H4 (cell line): ENCODE measurements around the gene CCNY. TPM values are rescaled to one million over a fixed set of nuclear protein-coding genes. Genes with fewer than 3 reads are reported as not detected.

ENCODE experiments used
- DNase-seq: peaks from one replicate; pipeline ENCODE4 v3.0.0-alpha.2; 2015; ENCODE audit warnings: low spot score
- total RNA-seq: library from RNA; depleted of rRNA; stranded (reverse); fragments of >200 nt; shearing (Covaris generic); gene quantifications from 2 replicates; pipeline ENCODE4 v1.2.3, GENCODE V29; 2014

The CCNY gene
- total RNA-seq, 1 experiment from 2014 or later: 37.6 TPM

DNA sequence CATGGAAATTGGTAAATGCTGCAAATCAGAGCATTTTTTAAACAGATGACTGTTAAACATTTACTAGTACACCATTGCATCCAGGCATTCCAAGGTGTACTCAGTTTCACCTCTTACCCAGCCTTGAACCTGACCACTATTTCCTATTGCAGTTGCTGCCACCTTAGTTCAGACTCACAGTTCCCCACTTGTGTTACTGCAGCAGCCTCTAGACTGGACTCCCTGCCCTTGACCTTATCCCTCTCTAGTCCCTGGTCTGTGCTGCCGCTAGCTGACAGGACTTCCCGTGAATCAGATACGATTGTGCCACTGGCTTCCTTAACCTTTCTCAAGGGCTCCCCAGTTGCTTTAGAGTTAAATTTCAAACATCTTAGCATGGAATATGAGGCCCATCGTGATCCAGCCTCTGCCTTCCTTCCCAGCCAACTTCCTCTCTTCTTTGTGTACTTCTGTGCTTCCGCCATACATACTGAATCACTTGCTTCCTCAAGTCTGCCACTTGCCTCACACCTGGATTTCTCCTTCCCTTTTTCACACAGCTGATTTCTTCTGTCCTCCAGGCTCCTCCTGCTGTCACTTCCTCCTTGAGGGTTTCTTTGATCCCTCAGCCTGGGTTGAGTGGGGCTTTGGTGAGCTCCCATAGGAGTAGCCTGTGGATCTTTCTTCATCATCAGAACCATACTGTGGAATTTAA, 150.1 kb downstream of the CCNY start:
- DNase-seq: no peak

GRCh38 chr10:35487336-35488034, 151.2 kb downstream of the CCNY start:
- no peak for DNase-seq

DNA sequence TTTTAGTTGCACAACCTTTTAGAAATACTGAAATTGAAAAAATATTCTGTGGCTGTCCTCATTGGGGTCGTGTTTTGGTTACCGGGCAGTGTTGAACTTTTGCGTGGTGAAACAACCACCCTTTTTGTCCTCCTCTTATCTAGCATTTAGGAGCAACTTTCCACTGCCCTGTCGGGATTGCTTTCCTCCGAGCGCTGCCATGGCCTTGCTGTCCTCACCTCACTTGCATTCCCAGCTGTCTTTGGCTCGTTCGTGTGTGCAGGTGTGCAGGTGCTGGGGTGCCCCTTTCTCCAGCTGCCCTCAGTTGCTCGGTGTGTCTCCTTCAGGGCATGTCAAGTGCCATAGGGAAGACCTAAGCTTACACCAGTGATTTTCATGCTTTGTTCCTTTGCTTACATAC, 151.9 kb downstream of the CCNY start:
- DNase-seq: no peak

- no peak for DNase-seq
These were observed 156.3 kb downstream of the CCNY start for GRCh38 chr10:35492386-35493195.

DNA sequence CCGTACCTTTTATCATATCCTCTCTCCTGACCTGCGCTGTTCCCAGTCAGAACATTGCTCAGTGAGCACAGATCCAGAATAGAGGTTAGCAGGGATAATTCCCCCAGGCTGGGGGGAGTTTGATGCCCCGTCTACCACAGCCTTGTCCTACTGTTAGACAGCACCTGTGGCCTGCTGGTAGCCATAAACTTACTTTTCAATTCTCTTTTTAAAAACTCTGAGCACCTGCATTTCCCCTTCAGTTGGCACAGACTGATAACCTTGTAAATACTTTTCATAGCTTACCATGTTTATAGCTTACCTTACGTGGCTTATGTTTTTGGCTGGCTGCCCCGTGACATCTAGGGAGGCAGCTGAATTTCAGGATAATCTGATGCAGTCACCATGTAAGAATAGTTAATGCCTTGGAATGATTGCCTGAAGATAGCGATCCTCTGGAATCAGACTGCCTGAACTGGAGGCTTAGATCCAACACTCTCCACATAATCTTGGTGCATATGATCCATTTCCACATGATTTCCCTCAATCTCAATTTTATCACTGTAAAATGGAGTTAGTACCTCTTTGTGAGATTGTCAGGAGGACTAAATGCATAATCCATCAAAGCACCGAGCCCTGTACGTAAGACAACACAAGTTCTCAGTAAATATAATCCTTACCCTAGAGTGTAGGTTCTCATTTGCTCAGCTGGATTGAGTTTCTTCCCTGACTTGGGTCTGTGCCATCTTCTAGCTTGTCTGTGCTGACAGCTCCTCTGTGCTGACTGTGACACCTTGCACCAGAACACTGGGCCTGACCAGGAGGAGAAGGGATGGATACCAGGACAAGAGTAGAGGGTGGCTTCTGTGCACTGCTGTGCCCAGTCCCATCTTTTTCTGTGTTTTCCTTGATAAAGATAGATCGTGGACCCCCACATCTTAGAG, 157.1 kb downstream of the CCNY start:
- no peak for DNase-seq

DNA sequence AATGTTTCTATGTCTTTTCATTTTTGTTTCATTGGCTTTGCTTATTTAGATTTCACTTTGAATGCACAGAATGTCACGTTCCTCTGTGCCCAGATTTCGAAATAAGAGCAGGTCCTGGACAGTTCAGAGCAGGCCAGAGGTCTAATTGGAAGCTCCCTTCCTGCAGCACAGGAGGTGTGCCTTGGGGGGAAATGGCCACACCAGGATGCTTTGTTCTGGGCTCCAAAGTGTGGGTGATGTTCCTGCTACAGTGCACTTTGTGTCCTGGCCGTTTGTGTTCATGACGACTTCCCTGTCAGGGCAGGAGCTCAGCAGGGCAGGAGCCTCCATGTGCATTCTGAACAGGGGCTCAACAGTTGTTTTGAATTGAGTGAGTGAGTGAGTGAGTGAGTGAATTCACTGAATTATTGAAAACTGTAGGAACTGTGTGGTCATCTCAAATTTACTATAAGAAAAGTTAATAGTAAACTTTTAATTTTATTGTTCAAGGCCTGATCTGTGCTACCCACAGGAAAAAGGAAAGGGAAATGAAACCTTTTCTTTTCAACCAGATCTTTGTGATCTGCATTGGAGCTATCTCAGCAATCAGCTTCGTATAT, 159.3 kb downstream of the CCNY start:
- no peak for DNase-seq

- no peak for DNase-seq
These were observed 161.6 kb downstream of the CCNY start for GRCh38 chr10:35497909-35498308.

DNA sequence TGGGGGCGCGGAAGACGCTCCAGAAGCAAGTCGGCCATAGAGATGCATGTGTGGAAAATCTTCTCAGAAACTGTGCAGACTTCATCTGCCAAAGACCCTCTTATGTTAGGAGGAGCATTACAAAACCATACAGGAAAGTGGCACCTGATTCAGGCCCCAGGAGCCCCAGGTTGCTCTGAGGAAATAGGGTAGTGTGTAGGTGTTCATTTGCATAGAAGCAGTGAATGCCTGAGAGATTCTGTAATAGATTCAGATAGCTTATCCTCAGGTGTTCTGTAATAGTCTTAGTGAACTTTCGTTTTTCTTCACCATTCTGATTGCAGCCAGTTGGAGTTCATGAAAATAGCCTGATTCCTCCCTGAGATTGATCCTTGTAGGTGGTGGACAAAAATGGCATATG, 162.4 kb downstream of the CCNY start:
- no peak for DNase-seq

DNA sequence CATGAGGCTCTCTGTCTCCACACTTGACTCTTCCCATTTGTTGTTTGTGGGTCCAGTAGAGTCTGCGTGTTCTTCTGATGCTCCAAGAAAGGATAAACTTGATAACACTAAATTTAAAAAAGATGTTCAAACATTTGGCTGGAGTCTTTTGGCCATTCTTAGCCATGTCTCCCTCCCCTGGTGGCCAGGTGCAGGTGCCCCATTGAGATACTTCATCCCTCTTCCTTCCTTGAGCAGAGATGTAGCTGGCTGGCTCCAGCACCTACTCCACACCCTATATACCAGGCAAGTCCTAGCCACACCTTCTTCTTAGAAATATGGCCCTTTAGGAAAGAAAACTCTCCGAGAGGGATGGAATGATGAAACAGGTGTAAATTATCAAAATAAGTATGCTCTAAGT, 165.6 kb downstream of the CCNY start:
- no peak for DNase-seq

- DNase-seq: no peak
These were observed 166.4 kb downstream of the CCNY start for GRCh38 chr10:35502692-35503091.

GRCh38 chr10:35503578-35503977, 167.3 kb downstream of the CCNY start:
- DNase-seq: no peak

- no peak for DNase-seq
These were observed 167.8 kb downstream of the CCNY start for GRCh38 chr10:35504132-35504531.

DNA sequence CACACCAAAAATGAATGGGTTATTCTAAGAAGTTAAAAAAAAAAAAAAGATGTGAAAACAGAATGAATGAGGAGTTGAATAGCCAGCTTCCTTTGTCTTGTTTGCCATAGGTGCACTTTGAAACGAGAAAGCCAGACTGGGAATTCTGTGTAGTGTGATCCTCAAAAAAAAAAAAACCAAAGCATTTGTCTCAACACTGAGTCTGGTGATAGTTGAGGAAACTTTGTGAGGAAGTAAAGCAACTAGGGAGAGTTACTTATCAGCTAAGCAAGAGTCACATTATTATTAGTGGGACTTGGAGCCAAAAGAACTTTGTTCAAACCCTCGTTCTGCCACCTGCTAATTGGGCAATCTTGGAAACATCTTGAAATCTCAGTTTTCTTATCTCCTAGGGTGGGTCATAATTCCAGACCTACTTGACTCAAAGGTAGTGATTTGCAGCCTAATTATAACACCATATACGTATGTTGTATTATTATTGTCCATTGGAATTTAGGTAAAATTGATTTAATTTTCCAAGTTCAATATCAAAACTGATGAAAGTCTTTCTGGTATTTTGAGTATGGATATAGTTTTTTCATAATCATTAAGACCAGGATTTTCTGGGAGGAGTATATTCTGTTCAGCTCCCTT, 169.0 kb downstream of the CCNY start:
- no peak for DNase-seq

- DNase-seq: no peak
These were observed 170.4 kb downstream of the CCNY start for GRCh38 chr10:35506741-35507140.

- no peak for DNase-seq
These were observed 171.3 kb downstream of the CCNY start for GRCh38 chr10:35507519-35508109.

- DNase-seq: no peak
These were observed 172.3 kb downstream of the CCNY start for GRCh38 chr10:35508647-35509046.

DNA sequence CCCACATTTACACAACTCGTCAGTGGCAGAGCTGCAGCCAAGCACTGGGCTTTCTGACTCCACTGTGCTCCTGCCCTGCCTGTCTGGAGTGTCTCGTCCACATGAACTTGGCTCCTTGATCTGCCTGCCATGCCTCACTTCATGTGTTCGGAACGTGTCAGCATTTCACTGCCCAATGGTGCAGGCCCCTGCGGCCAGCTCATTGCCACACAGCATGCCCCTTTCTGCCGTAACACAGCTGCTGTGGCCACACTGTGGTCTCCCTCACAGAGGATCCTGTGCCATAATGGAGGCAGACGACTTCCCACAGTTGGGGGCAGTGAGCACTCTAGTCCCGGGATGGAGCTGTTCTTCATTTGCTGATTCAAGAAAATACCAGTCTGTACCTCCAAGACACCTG, 174.6 kb downstream of the CCNY start:
- DNase-seq: no peak

DNA sequence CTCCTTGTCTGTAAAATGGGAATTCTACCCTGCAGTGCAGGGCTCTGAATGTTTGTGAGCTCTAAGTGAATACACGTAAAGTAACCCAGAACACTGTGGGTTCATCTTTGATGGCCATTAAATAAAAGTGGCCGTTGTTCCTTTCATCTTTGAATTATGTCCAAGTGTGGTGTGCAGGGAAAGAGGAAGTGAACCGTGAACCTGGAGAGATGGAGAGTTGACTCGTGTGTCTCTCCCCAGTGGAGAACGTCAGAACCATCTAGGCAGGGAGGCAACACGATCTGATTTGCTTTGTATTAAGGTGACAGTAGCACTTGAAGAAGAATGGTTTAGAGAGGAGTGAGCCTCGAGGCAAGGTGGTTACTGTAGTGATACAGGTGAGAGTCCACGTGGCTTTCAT, 175.3 kb downstream of the CCNY start:
- DNase-seq: no peak

DNA sequence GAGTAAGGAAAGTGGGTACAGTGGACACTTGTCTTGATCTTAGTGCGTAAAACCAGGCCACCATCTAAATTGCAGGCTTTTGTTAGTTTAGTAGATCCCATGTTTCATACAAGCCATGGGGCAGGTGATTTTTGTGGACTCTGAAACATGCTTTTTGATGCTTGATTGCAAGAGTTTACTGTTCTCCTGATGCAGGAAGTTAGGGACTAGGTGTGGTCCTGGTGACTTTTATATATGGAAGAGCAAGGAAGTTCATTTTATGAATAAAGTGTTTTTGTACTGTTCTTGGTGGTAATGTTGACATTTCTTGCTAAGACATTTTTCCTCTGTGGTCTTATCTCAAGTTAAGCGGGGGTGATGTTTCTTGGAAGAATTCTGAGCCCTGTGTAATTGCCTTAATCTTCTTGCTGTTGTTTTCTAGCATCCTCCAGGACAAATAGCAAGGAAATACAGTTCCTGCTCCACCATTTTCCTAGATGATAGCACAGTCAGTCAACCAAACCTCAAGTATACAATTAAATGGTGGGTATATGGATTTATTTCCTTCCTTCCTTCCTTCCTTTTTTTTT, 179.9 kb downstream of the CCNY start:
- DNase-seq: no peak
